ENCODE results near the gene PHKB.

Gene PHKB

DNA sequence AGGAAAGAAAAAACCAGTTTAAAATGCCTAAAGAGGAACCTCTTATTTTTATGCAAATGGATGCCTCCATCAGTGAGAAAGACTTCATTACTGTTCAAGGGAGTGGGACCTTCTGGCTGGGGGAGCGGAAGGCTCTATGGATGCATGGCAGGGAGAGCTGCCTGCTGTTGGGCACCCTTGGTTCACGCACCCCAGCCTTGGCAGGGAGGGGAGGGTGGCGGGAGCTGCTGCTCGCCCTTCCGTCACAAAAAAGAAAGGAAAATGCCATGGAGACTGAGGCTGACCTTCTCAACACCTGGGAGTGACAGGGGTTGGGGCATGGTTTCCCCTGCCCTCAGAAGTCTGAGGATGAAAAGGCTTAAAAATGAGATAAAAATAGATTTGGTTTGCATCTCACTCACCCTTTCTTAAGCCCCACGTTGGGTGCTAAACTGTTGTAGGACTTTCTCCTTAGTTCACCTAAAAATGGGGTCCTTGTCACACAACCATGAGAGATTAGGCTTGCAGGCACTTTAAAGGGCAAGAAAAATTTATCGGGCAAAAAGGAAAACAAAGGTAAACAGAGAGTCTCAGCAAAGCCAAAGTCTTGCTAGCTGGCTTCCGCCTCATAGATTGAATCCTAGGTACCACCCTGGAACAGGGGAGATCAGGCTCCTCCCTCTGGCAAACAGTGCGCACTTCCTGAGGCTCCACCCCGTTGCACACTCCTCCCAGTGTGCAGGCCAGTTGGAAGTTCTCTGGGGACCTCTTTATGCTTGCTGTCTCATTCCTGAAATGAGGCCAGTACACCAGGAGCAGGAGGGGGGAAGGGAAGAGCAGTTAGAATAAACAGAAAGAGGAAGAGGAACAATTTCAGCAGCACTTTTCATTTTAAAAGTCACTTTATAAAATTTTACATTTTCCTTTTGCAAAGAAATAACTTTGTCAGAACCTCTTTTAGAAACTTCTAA is 31.6 kb downstream of the PHKB start:
- no peak overlapping the region for H3K4me3 ChIP-seq (replicated peaks; ENCODE audit: low read depth, low read length)
- peak; percentile 78 for DNase-seq (ENCODE audit: low read depth)
- TF ChIP-seq, protein P1, sequence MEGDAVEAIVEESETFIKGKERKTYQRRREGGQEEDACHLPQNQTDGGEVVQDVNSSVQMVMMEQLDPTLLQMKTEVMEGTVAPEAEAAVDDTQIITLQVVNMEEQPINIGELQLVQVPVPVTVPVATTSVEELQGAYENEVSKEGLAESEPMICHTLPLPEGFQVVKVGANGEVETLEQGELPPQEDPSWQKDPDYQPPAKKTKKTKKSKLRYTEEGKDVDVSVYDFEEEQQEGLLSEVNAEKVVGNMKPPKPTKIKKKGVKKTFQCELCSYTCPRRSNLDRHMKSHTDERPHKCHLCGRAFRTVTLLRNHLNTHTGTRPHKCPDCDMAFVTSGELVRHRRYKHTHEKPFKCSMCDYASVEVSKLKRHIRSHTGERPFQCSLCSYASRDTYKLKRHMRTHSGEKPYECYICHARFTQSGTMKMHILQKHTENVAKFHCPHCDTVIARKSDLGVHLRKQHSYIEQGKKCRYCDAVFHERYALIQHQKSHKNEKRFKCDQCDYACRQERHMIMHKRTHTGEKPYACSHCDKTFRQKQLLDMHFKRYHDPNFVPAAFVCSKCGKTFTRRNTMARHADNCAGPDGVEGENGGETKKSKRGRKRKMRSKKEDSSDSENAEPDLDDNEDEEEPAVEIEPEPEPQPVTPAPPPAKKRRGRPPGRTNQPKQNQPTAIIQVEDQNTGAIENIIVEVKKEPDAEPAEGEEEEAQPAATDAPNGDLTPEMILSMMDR (IDR thresholded peaks at IDR 0.05; ENCODE audit: low read length, missing control alignments) = no peak

DNA sequence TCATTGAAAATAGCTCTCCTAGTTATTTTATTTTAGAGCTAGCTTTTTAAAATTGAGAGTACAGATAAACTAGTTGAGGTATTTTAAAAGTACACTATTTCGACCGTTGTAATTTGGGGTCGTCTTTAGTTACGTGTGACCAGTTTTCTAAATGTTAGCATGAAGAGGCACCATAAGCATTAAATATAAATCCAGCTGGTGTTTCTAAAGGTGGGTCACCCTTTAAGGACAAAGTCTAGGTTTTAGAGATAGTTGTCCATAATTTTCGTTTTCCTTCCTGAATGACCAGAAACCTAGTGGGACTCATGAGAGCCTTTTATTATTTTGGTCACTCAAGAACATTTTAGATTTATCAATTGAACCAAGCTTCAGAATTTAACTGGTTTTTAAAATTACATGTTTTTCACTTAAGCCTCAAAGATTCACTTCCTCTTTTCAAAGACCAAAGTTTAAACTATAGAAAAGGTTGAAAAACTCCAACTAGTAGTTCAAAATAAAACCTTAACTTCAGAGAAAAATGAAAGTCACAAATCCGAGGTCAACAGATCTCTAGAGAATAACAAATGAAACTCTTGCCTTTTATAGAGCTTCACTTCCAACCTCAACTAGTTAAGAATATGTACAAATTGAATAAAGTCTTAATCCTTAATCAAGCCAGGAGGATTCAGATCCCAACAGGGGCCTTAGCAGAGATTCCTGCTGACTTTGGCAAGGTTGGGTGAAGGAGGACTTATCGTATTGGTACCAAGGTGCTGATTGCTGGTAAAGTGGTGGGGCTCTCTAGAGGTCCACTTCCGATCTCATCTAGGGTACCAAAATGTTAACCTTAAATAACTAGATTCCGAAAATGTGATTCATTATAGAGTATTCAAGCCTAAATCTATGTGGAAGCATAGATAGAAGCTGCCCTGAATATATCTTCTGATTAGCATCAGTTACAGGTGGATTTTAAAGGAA is 32.5 kb downstream of the PHKB start:
- H3K4me3 ChIP-seq (replicated peaks; ENCODE audit: low read depth, low read length) = no peak overlapping the region
- TF ChIP-seq, protein P1 (IDR thresholded peaks at IDR 0.05; ENCODE audit: low read length, missing control alignments) = no peak
- DNase-seq (ENCODE audit: low read depth) = no peak

DNA sequence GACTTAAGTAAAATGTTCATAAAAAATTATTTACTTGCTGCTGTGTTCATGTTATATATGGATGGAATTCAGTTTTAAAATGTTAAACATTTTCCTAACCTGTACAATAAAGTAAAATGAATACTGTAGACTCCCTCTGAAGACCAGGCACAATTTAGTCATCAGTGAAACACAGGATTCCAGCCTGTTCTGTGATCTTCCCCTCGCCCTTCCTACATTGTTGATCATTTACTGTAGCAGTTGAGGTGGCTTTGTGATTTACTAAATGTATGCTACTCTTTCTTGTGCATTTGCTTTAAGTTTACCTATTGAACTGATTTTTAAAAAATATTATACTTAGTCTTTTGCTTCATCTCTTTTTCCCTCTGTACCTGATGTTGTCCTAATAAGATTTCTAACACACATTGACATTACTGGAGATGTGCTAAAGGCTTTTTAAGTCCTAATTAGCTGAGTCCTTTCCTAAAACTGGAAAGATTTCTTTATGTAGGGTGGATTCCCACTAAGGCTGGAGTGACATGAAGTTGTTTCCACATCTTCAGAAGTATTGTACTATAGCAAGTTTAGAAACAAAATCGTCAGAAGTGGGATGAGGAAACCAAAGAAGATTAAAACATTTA is 38.1 kb downstream of the PHKB start:
- DNase-seq (ENCODE audit: low read depth) = no peak
- TF ChIP-seq, protein P1 (IDR thresholded peaks at IDR 0.05; ENCODE audit: low read length, missing control alignments) = no peak
- H3K4me3 ChIP-seq (replicated peaks; ENCODE audit: low read depth, low read length) = no peak overlapping the region

DNA sequence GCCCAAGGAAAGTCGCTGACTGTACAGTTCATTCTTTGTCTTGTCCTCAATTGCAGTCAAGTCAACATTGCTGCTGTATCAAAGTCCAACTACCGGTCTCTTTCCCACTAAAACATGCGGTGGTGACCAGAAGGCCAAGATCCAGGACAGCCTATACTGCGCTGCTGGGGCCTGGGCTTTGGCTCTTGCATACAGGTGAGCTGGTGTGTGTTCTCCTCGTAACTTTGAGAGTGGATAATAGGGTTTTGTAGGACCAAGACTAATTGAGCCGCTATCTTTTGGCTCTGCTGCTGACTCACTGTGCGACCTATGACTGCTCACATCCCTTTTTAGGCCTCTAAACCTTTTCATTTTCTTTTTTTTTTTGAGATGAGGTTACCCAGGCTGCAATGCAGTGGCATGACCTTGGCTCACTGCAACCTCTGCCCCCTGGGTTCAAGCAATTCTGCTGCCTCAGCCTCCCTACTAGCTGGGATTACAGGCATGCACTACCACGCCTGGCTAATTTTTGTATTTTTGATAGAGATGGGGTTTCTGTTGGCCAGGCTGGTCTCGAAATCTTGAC is 38.7 kb downstream of the PHKB start:
- DNase-seq (ENCODE audit: low read depth) = no peak
- TF ChIP-seq, protein P1 (IDR thresholded peaks at IDR 0.05; ENCODE audit: low read length, missing control alignments) = no peak
- no peak overlapping the region for H3K4me3 ChIP-seq (replicated peaks; ENCODE audit: low read depth, low read length)

DNA sequence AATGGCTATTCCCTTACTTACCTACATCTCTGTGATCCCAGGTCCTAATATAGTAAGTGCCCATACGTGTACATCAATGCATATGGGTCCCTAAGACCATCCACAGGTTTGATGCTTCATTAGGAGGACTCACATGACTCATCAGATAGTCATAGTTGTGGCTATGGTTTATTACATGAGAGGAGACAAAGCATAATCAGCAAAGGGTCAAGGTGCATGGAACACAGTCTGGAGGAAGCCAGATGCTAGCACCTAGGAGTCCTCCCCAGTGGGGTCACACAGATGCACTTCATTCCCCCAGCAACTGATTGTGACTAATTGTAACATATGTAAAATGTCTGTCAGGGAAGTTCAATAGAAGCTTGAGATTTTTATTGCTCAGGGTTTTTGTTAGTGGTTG is 42.8 kb downstream of the PHKB start:
- H3K4me3 ChIP-seq (replicated peaks; ENCODE audit: low read depth, low read length) = no peak overlapping the region
- no peak for DNase-seq (ENCODE audit: low read depth)
- TF ChIP-seq, protein P1 (IDR thresholded peaks at IDR 0.05; ENCODE audit: low read length, missing control alignments) = no peak

DNA sequence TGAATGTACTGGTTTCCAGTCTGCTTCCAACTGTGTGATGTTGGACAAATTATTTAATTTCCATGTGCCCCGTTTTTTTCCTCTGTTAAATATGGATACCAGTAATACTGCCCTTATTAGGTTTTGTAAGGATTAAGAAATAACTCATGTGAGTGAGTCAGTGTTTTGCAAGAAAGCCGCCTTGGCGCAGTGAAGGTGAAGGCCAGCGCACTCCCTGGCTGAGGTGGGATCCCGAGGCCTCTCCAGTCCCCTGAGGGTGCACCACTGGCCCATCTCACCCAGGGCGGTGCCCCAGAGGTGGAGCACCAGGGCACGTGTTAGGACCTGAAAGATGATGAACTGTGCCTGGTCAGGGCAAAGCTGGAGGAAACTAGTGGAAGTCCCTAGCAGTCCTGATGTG is 43.5 kb downstream of the PHKB start:
- peak; percentile 7 for DNase-seq (ENCODE audit: low read depth)
- no peak overlapping the region for H3K4me3 ChIP-seq (replicated peaks; ENCODE audit: low read depth, low read length)
- TF ChIP-seq, protein P1 (IDR thresholded peaks at IDR 0.05; ENCODE audit: low read length, missing control alignments) = no peak
